Neuronal stem cell (in vitro differentiated cells): ENCODE results near the gene CHST12.
A peak's percentile ranks its signal among the peaks of the same experiment; 100 is the strongest.

Experiments
- DNase-seq: peaks from one replicate; pipeline ENCODE4 v3.0.0-alpha.2; 2013; ENCODE audit warnings: low spot score
- H2AFZ ChIP-seq: one replicate; pipeline ENCODE4 v1.6.1; 2013; ENCODE audit warnings: mild to moderate bottlenecking, low read length, inconsistent platforms
- H2AK5ac ChIP-seq: 2 replicates; pipeline ENCODE4 v1.6.1; 2013; ENCODE audit warnings: low read depth, mild to moderate bottlenecking, inconsistent platforms, low read length, moderate library complexity, mixed read lengths
- H2BK120ac ChIP-seq: 2 replicates; pipeline ENCODE4 v1.6.1; 2013; ENCODE audit warnings: low read depth, mild to moderate bottlenecking, inconsistent platforms, low read length, moderate library complexity, mixed read lengths
- H2BK12ac ChIP-seq: one replicate; pipeline ENCODE4 v1.6.1; 2013; ENCODE audit warnings: low read length, inconsistent platforms
- H2BK15ac ChIP-seq: 2 replicates; pipeline ENCODE4 v1.6.1; 2013; ENCODE audit warnings: mild to moderate bottlenecking, low read length, inconsistent platforms, mixed read lengths
- H2BK5ac ChIP-seq: one replicate; pipeline ENCODE4 v1.6.1; 2013; ENCODE audit warnings: inconsistent platforms, mild to moderate bottlenecking, low read length, moderate library complexity
- H3K14ac ChIP-seq: one replicate; pipeline ENCODE4 v1.6.1; 2013; ENCODE audit warnings: low read length, inconsistent platforms
- H3K18ac ChIP-seq: 2 replicates; pipeline ENCODE4 v1.6.1; 2013; ENCODE audit warnings: low read length, inconsistent platforms
- H3K23ac ChIP-seq: 2 replicates; pipeline ENCODE4 v1.6.1; 2013; ENCODE audit warnings: low read depth, mild to moderate bottlenecking, mixed read lengths, low read length, inconsistent platforms; ENCODE audit not compliant: poor library complexity
- H3K27ac ChIP-seq: replicated peaks from 3 replicates; pipeline ENCODE4 v1.5.1; 2013; ENCODE audit warnings: low read length, inconsistent platforms
- H3K27me3 ChIP-seq, 3 experiments: 2 replicates each; pipeline ENCODE4 v1.6.1; 2013; ENCODE audit warnings: low read length in 3 of 3, mild to moderate bottlenecking in 2 of 3, inconsistent platforms in 1 of 3, low read depth in 1 of 3, mixed read lengths in 1 of 3, moderate library complexity in 1 of 3; ENCODE audit not compliant: control insufficient read depth in 3 of 3, insufficient read depth in 3 of 3
- H3K36me3 ChIP-seq, 2 donors: replicated peaks in 1 of 2; 2 replicates each; pipeline ENCODE4 v1.6.1; 2013; ENCODE audit warnings: low read length in 2 of 2; ENCODE audit not compliant: control insufficient read depth in 2 of 2, insufficient read depth in 2 of 2
- H3K4ac ChIP-seq: 2 replicates; pipeline ENCODE4 v1.6.1; 2013; ENCODE audit warnings: inconsistent platforms, mild to moderate bottlenecking, low read length, moderate library complexity
- H3K4me1 ChIP-seq, 2 donors: 1 replicate in 1 of 2; 2 replicates in 1 of 2; pipeline ENCODE4 v1.6.1; 2013; ENCODE audit warnings: low read length in 2 of 2, low read depth in 1 of 2; ENCODE audit not compliant: control insufficient read depth in 2 of 2, insufficient read depth in 1 of 2
- H3K4me2 ChIP-seq: one replicate; pipeline ENCODE4 v1.6.1; 2013; ENCODE audit warnings: mild to moderate bottlenecking, low read length, inconsistent platforms; ENCODE audit not compliant: insufficient read depth, poor library complexity, severe bottlenecking
- H3K4me3 ChIP-seq, 2 donors: 2 replicates each; pipeline ENCODE4 v1.5.1; 2013; ENCODE audit warnings: low read length in 2 of 2, mild to moderate bottlenecking in 2 of 2, inconsistent platforms in 1 of 2, moderate library complexity in 1 of 2
- H3K79me1 ChIP-seq: one replicate; pipeline ENCODE4 v1.6.1; 2013; ENCODE audit warnings: low read depth, mild to moderate bottlenecking, inconsistent platforms, low read length, moderate library complexity
- H3K9ac ChIP-seq: one replicate; pipeline ENCODE4 v1.6.1; 2013; ENCODE audit warnings: mild to moderate bottlenecking, low read depth, low read length, inconsistent platforms; ENCODE audit not compliant: poor library complexity
- H3K9me3 ChIP-seq, 2 donors: replicated peaks in 1 of 2; 2 replicates each; pipeline versions ENCODE3 to v1.6.1; 2013; ENCODE audit warnings: low read length in 2 of 2, mild to moderate bottlenecking in 2 of 2, inconsistent platforms in 1 of 2, low read depth in 1 of 2, mixed read lengths in 1 of 2, moderate library complexity in 1 of 2; ENCODE audit not compliant: control insufficient read depth in 2 of 2, insufficient read depth in 1 of 2
- H4K8ac ChIP-seq: one replicate; pipeline ENCODE4 v1.6.1; 2013; ENCODE audit warnings: low read depth, mild to moderate bottlenecking, inconsistent platforms, low read length, moderate library complexity
- H4K91ac ChIP-seq: one replicate; pipeline ENCODE4 v1.6.1; 2013; ENCODE audit warnings: low read length, low read depth, mild to moderate bottlenecking, inconsistent platforms; ENCODE audit not compliant: poor library complexity
- WGBS, 2 donors: extraction: QIAGEN DNeasy Blood & Tissue Kit; methylation state at CpG; one replicate each; pipeline ENCODE4 v1.1.7; 2013; ENCODE audit warnings: missing lambda C conversion rate in 2 of 2, mixed read lengths in 1 of 2; ENCODE audit not compliant: insufficient read length in 2 of 2, insufficient replicate concordance in 1 of 2; ENCODE audit errors: extremely low coverage in 2 of 2; 5-methylcytosine and 5-hydroxymethylcytosine counted together

Gene CHST12

GRCh38 chr7:2479276-2480069 lies 76.1 kb downstream of the CHST12 start:
- Histone ChIP-seq H3K27me3 (no peaks in the 10 kb centered on the region), H3K14ac (peak overlapping the region; percentile 26), H3K4me3 (no peak overlapping the region), H4K8ac (no peak overlapping the region), H3K18ac (peak overlapping the region; percentile 82), H3K79me1 (no peaks in the 10 kb centered on the region), H2BK5ac (peak overlapping the region; percentile 87), H3K9ac (no peak overlapping the region), H2AK5ac (peak overlapping the region; percentile 65), H2AFZ (peak overlapping the region; percentile 54), H3K4me1 (peaks cover 21 to 27% of the 10 kb centered on the region in 2 donors), H2BK15ac (peak overlapping the region; percentile 90), H3K36me3 (no peaks in the 10 kb centered on the region), H2BK120ac (peak overlapping the region; percentile 50), H3K23ac (no peak overlapping the region), H4K91ac (peak overlapping the region; percentile 77), H3K27ac (no peak overlapping the region), H3K9me3 (peaks cover 4 to 5% of the 10 kb centered on the region in 2 donors), H2BK12ac (peak overlapping the region; percentile 97), H3K4me2 (no peak overlapping the region), H3K4ac (no peak overlapping the region)
- WGBS, 2 donors: no CpG with 5 or more reads among the region's 16 CpGs
- DNase-seq: no peak

- H3K4me1 ChIP-seq: peaks cover 18 to 23% of the 10 kb centered on the region in 2 donors
- WGBS, 2 donors: no CpG with 5 or more reads among the region's 21 CpGs
- H4K91ac ChIP-seq: peak overlapping the region; percentile 93
- peak overlapping the region; percentile 58 for H3K14ac ChIP-seq
- peak overlapping the region; percentile 48 for H2BK120ac ChIP-seq
- H3K36me3 ChIP-seq: no peaks in the 10 kb centered on the region
- no peaks in the 10 kb centered on the region for H3K27me3 ChIP-seq
- DNase-seq: no peak
- H2AK5ac ChIP-seq: peak overlapping the region; percentile 65
- H3K4ac ChIP-seq: peak overlapping the region; percentile 53
- no peak overlapping the region for H3K4me2 ChIP-seq
- H3K9ac ChIP-seq: peak overlapping the region; percentile 31
- peak overlapping the region; percentile 54 for H2AFZ ChIP-seq
- no peak overlapping the region for H4K8ac ChIP-seq
- no peaks in the 10 kb centered on the region for H3K79me1 ChIP-seq
- peak overlapping the region; percentile 82 for H3K18ac ChIP-seq
- peak overlapping the region; percentile 90 for H2BK15ac ChIP-seq
- peak overlapping the region; percentile 84 for H2BK12ac ChIP-seq
- no peak overlapping the region for H3K4me3 ChIP-seq
- H2BK5ac ChIP-seq: peak overlapping the region; percentile 57
- peaks cover 4 to 5% of the 10 kb centered on the region in 2 donors for H3K9me3 ChIP-seq
- H3K27ac ChIP-seq: no peak overlapping the region
- no peak overlapping the region for H3K23ac ChIP-seq
Observed at GRCh38 chr7:2480070-2480408, 76.6 kb downstream of the CHST12 start.

DNA sequence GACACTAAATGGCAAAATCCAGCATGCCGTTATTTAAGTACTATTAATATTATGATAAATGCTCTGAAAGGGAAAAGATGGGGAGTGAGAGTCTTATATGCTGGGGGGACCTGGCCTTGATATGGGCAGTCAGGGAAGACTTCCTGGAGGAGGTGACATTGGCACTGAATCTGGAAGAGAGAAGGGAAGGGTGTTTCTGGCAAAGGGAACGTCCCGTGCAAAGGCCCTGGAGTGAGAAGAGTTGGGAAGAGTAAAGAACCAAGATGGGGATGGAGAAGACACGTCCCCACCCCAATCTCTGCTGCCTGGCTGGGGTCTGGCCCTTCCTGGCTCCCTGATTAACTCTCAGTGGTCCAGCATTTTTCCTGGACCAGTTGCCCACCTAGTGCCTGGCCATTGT lies 77.8 kb downstream of the CHST12 start:
- Histone ChIP-seq H3K14ac (no peak overlapping the region), H2BK15ac (no peak overlapping the region), H3K27ac (no peak overlapping the region), H2AFZ (no peak overlapping the region), H3K79me1 (no peaks in the 10 kb centered on the region), H3K27me3 (no peaks in the 10 kb centered on the region), H4K91ac (no peak overlapping the region), H3K9me3 (peaks cover 4 to 5% of the 10 kb centered on the region in 2 donors), H2BK120ac (no peak overlapping the region), H4K8ac (no peak overlapping the region), H3K4ac (no peak overlapping the region), H3K36me3 (no peaks in the 10 kb centered on the region), H3K9ac (no peak overlapping the region), H3K18ac (no peak overlapping the region), H3K23ac (no peak overlapping the region), H3K4me3 (no peak overlapping the region), H2AK5ac (no peak overlapping the region), H3K4me1 (peaks cover 18 to 23% of the 10 kb centered on the region in 2 donors), H3K4me2 (no peak overlapping the region), H2BK5ac (no peak overlapping the region), H2BK12ac (no peak overlapping the region)
- DNase-seq: no peak
- no CpG with 5 or more reads among the region's 4 CpGs for WGBS, 2 donors

DNA sequence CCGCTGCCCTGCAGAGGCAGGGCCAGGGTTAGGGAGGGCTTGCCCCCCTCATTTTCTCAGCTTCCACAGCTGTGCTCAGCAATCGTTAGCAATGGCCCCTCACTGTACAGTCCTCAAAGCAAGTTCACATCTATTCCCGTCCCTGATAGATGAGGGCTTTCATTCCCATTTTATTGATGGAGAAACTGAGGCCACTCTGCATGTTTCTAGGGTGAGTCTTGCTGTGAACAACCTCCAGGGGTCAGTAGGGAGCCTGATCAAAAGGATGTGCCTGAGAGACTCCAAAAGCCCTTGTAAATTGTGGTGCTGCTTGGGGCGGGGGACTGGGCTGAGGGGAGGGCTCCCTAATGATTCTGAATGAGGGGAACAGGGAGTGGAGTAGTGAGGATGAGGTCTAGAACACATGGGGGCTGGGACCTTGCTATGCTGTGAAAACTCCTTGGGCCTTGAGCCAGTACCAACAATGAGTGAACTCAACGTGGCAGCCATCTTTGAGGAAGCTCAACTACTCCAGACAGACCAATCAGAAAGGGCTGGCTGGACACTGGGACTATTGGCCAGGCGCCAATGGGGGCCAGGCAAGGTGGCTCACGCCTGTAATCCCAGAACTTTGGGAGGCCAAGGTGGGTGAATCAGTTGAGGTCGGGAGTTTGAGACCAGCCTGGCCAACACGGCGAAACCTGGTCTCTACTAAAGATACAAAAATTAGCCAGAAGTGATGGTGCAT lies 79.5 kb downstream of the CHST12 start:
- H2BK15ac ChIP-seq: no peak overlapping the region
- no peak overlapping the region for H3K27ac ChIP-seq
- H3K23ac ChIP-seq: no peak overlapping the region
- H2AFZ ChIP-seq: no peak overlapping the region
- H3K18ac ChIP-seq: peak overlapping the region; percentile 61
- no peak overlapping the region for H4K8ac ChIP-seq
- WGBS, 2 donors: no CpG with 5 or more reads among the region's 10 CpGs
- no peak for DNase-seq
- no peak overlapping the region for H2BK5ac ChIP-seq
- H3K14ac ChIP-seq: no peak overlapping the region
- H3K79me1 ChIP-seq: no peaks in the 10 kb centered on the region
- H3K4ac ChIP-seq: no peak overlapping the region
- no peak overlapping the region for H2BK120ac ChIP-seq
- H3K9me3 ChIP-seq: peaks cover 4 to 5% of the 10 kb centered on the region in 2 donors
- peaks cover 10% of the 10 kb centered on the region in 2 donors for H3K4me1 ChIP-seq
- no peak overlapping the region for H4K91ac ChIP-seq
- H3K4me2 ChIP-seq: no peak overlapping the region
- no peak overlapping the region for H3K4me3 ChIP-seq
- H2BK12ac ChIP-seq: peak overlapping the region; percentile 43
- H3K9ac ChIP-seq: no peak overlapping the region
- H2AK5ac ChIP-seq: peak overlapping the region; percentile 83
- H3K36me3 ChIP-seq: no peaks in the 10 kb centered on the region
- no peaks in the 10 kb centered on the region for H3K27me3 ChIP-seq
